Adipose tissue (tissue), 3 donors: ENCODE measurements around the gene LCORL. TPM values are rescaled to one million over a fixed set of nuclear protein-coding genes. Genes with fewer than 3 reads are reported as not detected.
"Not testable (repeated sequence)": the region's sequence is repeated elsewhere in the genome, so short reads cannot be mapped to it uniquely, and the experiment has no call there.

Experiments used
- H3K27ac ChIP-seq: one replicate; pipeline ENCODE4 v1.5.1; 2013; ENCODE audit warnings: low read depth, low read length
- WGBS, 3 donors: extraction: QIAGEN DNeasy Blood & Tissue Kit; methylation state at CpG; one replicate each; pipeline ENCODE4 v1.1.7; 2013; 5-methylcytosine and 5-hydroxymethylcytosine counted together
- polyA plus RNA-seq, 3 donors: library from polyadenylated mRNA; stranded (reverse); fragments of 200-250 nt; gene quantifications; one replicate each; pipeline ENCODE4 v1.2.3, GENCODE V29; 2013
- donor health status: healthy with polysubstance abuse.
- donor health status: Bipolar disorder and iron deficiency.
- donor health status: healthy.

LCORL gene
- polyA plus RNA-seq, 3 donors, result 1.2 to 1.9 (median 1.6) TPM

GRCh38 chr4:18021470-18021719 lies 160 bp downstream of the LCORL start:
- peak overlapping the region; percentile 67 for H3K27ac ChIP-seq
- WGBS, 3 donors, result 0 to 1% (median 0%) methylated on average over 9 to 34 of the region's 34 CpGs

GRCh38 chr4:18020671-18021469 lies 685 bp downstream of the LCORL start:
- 0 to 2% (median 1%) methylated on average over 45 to 90 of the region's 90 CpGs for WGBS, 3 donors
- peak overlapping the region; percentile 67 for H3K27ac ChIP-seq

GRCh38 chr4:18020145-18020670 lies 1.3 kb downstream of the LCORL start:
- 2 to 8% (median 8%) methylated on average over 16 of the region's 16 CpGs for WGBS, 3 donors
- H3K27ac ChIP-seq, result no peak overlapping the region

GRCh38 chr4:18014269-18014668 lies 7.3 kb downstream of the LCORL start:
- WGBS, 3 donors, result 57 to 76% (median 71%) methylated on average over 1 of the region's 1 CpG
- no peak overlapping the region for H3K27ac ChIP-seq

- no peak overlapping the region for H3K27ac ChIP-seq
- 91 to 93% (median 93%) methylated on average over 3 of the region's 3 CpGs for WGBS, 3 donors
These were observed 8.6 kb downstream of the LCORL start for GRCh38 chr4:18012807-18013462.

- no peak overlapping the region for H3K27ac ChIP-seq
- WGBS, 3 donors, result 41 to 48% (median 48%) methylated on average over 3 of the region's 3 CpGs
These were observed 9.3 kb downstream of the LCORL start for GRCh38 chr4:18012134-18012806.

GRCh38 chr4:18007625-18008024 lies 13.9 kb downstream of the LCORL start:
- H3K27ac ChIP-seq, result no peak overlapping the region

- H3K27ac ChIP-seq, result not testable (repeated sequence)
- 89 to 100% (median 96%) methylated on average over 1 of the region's 1 CpG for WGBS, 3 donors
These were observed 15.1 kb downstream of the LCORL start for GRCh38 chr4:18006432-18006831.

GRCh38 chr4:17997129-17997528 lies 24.4 kb downstream of the LCORL start:
- 87 to 90% (median 90%) methylated on average over 5 of the region's 5 CpGs for WGBS, 3 donors
- H3K27ac ChIP-seq, result no peak overlapping the region

- WGBS, 3 donors, result 36 to 97% (median 93%) methylated on average over 2 of the region's 2 CpGs
- H3K27ac ChIP-seq, result no peak overlapping the region
These were observed 26.4 kb downstream of the LCORL start for GRCh38 chr4:17995165-17995564.

- WGBS, 3 donors, result 97 to 100% (median 97%) methylated on average over 2 of the region's 2 CpGs
These were observed 35.7 kb downstream of the LCORL start for GRCh38 chr4:17985832-17986231.

GRCh38 chr4:17981063-17981462 lies 40.5 kb downstream of the LCORL start:
- 78 to 93% (median 85%) methylated on average over 1 of the region's 1 CpG for WGBS, 3 donors
- no peak overlapping the region for H3K27ac ChIP-seq

More at GRCh38 chr4:17985832-17986231, 35.7 kb downstream of the LCORL start:
- H3K27ac ChIP-seq, result no peak overlapping the region

- H3K27ac ChIP-seq, result no peak overlapping the region
These were observed 52.8 kb downstream of the LCORL start for GRCh38 chr4:17968721-17969120.

- WGBS, 3 donors, result 90 to 91% (median 91%) methylated on average over 1 of the region's 1 CpG
- H3K27ac ChIP-seq, result no peak overlapping the region
These were observed 54.5 kb downstream of the LCORL start for GRCh38 chr4:17967078-17967477.

- 90 to 97% (median 93%) methylated on average over 1 of the region's 1 CpG for WGBS, 3 donors
- H3K27ac ChIP-seq, result no peak overlapping the region
These were observed 55.2 kb downstream of the LCORL start for GRCh38 chr4:17966312-17966711.

GRCh38 chr4:17964576-17964975 lies 57.0 kb downstream of the LCORL start:
- no peak overlapping the region for H3K27ac ChIP-seq
- 90 to 95% (median 93%) methylated on average over 7 of the region's 7 CpGs for WGBS, 3 donors

GRCh38 chr4:17962171-17962570 lies 59.4 kb downstream of the LCORL start:
- H3K27ac ChIP-seq, result no peak overlapping the region
- WGBS, 3 donors, result 73 to 98% (median 97%) methylated on average over 2 of the region's 2 CpGs

- H3K27ac ChIP-seq, result no peak overlapping the region
These were observed 60.3 kb downstream of the LCORL start for GRCh38 chr4:17961249-17961648.

GRCh38 chr4:17958181-17958580 lies 63.4 kb downstream of the LCORL start:
- H3K27ac ChIP-seq, result no peak overlapping the region
- WGBS, 3 donors, result 78 to 94% (median 93%) methylated on average over 3 of the region's 3 CpGs
